ENCODE results near the gene HMGA1. TPM values are rescaled to one million over a fixed set of nuclear protein-coding genes. Genes with fewer than 3 reads are reported as not detected.
A peak's percentile ranks its signal among the peaks of the same experiment; 100 is the strongest.

The HMGA1 gene
- total and polyA plus RNA-seq, 8 donors: 17.0 to 38.7 (median 21.5) TPM

- 49 to 50% methylated on average over 13 of the region's 13 CpGs for WGBS, 2 donors
- FAIRE-seq (no peak), DNase-seq (no peak), ATAC-seq (peak in 2 of 4 donors; percentile 2 to 4)
- TF ChIP-seq, protein P1, sequence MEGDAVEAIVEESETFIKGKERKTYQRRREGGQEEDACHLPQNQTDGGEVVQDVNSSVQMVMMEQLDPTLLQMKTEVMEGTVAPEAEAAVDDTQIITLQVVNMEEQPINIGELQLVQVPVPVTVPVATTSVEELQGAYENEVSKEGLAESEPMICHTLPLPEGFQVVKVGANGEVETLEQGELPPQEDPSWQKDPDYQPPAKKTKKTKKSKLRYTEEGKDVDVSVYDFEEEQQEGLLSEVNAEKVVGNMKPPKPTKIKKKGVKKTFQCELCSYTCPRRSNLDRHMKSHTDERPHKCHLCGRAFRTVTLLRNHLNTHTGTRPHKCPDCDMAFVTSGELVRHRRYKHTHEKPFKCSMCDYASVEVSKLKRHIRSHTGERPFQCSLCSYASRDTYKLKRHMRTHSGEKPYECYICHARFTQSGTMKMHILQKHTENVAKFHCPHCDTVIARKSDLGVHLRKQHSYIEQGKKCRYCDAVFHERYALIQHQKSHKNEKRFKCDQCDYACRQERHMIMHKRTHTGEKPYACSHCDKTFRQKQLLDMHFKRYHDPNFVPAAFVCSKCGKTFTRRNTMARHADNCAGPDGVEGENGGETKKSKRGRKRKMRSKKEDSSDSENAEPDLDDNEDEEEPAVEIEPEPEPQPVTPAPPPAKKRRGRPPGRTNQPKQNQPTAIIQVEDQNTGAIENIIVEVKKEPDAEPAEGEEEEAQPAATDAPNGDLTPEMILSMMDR (IDR thresholded peaks at IDR 0.05): no peak
- no peaks in the 10 kb centered on the region for H3K27me3 ChIP-seq
- peak overlapping the region; percentile 69 to 88 (median 74) for H3K27ac ChIP-seq
- H3K4me1 ChIP-seq: peaks cover 0 to 12% (median 0%) of the 10 kb centered on the region in 3 donors
- intact Hi-C loops (cut with DNase I): no loop called here
- H3K36me3 ChIP-seq: no peaks in the 10 kb centered on the region
- H3K9me3 ChIP-seq: no peaks in the 10 kb centered on the region
- peak overlapping the region in 3 of 4 donors; percentile 36 to 82 (median 68) for H3K4me3 ChIP-seq
Observed at GRCh38 chr6:34236131-34236442, 586 bp upstream of the HMGA1 start.

GRCh38 chr6:34237316-34237721 is 646 bp downstream of the HMGA1 start:
- Histone ChIP-seq H3K4me1 (peaks cover 0 to 12% (median 0%) of the 10 kb centered on the region in 3 donors), H3K9me3 (no peaks in the 10 kb centered on the region), H3K27me3 (no peaks in the 10 kb centered on the region), H3K27ac (peak overlapping the region; percentile 22 to 88 (median 54)), H3K4me3 (peak overlapping the region; percentile 63 to 82 (median 68)), H3K36me3 (no peaks in the 10 kb centered on the region)
- DNase-seq: peak in 4 of 6 donors; percentile 42 to 73 (median 52)
- TF ChIP-seq, protein P1 (IDR thresholded peaks at IDR 0.05): no peak
- FAIRE-seq: no peak
- peak; percentile 33 to 59 (median 34) for ATAC-seq
- 1 to 3% methylated on average over 8 to 78 of the region's 78 CpGs for WGBS, 2 donors
- intact Hi-C loops (cut with DNase I): no loop called here

- FAIRE-seq (no peak), DNase-seq (peak; percentile 35 to 77 (median 52)), ATAC-seq (peak in 3 of 4 donors; percentile 17 to 44 (median 33))
- peak overlapping the region; percentile 63 to 69 (median 68) for H3K4me3 ChIP-seq
- no peaks in the 10 kb centered on the region for H3K36me3 ChIP-seq
- intact Hi-C loops (cut with DNase I): no loop called here
- H3K27ac ChIP-seq: peak overlapping the region; percentile 22 to 58 (median 31)
- WGBS, 2 donors: 5 to 6% methylated on average over 52 to 64 of the region's 64 CpGs
- TF ChIP-seq, protein P1 (IDR thresholded peaks at IDR 0.05): no peak
- no peaks in the 10 kb centered on the region for H3K27me3 ChIP-seq
- H3K9me3 ChIP-seq: no peaks in the 10 kb centered on the region
- peaks cover 0 to 12% (median 0%) of the 10 kb centered on the region in 3 donors for H3K4me1 ChIP-seq
Observed at GRCh38 chr6:34237722-34238584, 1.3 kb downstream of the HMGA1 start.

DNA sequence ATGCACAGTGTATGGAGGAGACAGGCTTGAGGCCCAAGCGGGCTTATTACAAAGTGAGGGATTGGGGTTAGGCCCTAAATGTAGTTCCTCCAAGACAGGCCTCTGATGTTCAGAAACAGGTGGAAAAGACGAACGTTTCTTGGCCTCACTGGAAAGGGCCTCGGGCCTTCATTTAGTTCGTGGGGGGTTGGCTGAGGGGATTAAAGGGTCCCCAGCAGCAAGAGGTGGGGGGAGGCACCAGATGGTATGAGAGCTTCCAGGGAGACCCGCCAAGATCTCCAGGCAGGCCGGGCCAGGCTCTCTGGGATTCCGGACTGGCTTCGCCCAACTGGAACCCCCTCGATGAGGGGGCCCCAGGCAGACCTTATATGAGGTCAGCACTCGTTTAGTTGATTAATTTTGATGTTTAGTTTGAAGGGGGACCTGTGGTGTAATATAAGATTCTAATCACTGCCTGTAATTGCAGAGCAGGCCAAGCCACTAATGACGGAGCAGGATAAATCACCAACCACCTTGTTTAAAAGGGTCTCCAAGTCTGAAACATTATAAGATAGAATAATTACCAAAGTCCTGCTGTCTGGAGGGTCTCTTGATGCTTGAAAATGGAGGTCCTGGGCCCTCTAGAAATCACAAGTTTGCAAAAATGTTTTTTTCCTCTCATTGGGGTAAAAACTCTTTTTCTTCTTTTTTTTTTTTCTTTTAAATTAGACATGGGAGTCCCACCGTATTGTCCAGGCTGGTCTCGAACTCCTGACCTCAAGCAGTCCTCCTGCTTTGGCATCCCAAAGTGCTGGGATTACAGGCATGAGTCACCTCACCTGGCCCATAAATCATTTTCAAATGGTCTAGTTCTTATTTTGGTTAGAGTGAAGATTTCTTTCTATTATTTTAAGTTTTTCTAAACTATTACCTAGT is 2.2 kb downstream of the HMGA1 start:
- Histone ChIP-seq H3K36me3 (no peaks in the 10 kb centered on the region), H3K9me3 (no peaks in the 10 kb centered on the region), H3K27me3 (no peaks in the 10 kb centered on the region), H3K27ac (no peak overlapping the region), H3K4me1 (peaks cover 0 to 12% (median 0%) of the 10 kb centered on the region in 3 donors), H3K4me3 (peak overlapping the region in 1 of 4 donors; percentile 69)
- TF ChIP-seq, protein P1 (IDR thresholded peaks at IDR 0.05): no peak
- FAIRE-seq: no peak
- DNase-seq: peak in 1 of 6 donors; percentile 43
- intact Hi-C loops (cut with DNase I): no loop called here
- no peak for ATAC-seq
- WGBS, 2 donors: 82 to 86% methylated on average over 14 of the region's 14 CpGs

All from pancreas (tissue), 10 donors.